Measurements from ENCODE around the gene RBM28. TPM values are rescaled to one million over a fixed set of nuclear protein-coding genes. Genes with fewer than 3 reads are reported as not detected.

RBM28 gene
- total RNA-seq, 4 donors from 2014 or later, result 19.1 to 142 (median 24.2) TPM

DNA sequence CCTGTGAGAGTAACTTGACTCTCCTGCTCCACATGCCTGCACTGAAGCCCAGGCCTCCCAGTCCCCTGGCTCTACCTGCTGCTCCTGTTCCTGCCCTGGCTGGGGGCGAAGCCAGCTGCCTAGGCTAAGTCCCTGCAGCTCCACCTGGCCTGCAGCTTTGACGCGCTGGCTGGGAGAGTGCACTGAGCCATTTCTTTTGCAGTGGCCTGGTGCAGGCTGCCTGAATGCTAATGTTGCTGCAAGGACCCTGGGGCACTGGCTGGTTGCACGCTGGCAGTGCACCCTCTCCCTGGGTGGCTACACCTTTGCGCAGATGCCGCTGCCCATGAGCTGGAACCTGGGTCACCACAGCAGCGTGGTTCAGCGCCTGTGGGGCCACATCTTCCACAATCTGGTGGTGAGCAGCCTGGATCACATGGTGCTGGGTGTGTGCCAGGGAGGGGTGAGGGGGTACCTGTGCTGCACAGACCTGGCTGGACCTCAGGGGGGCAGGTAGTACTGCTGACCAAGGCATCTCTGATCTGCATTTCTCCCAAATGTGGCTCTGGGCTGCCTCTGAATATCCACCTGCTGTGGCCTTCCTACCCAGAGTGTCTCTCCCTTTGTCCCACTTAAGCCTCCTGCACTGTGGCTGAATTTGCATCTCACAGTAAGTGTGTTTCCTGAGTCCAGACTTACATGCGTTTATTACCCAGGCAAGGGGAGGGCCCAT is 46.1 kb upstream of the RBM28 start:
- H3K27me3 ChIP-seq, result no peaks in the 10 kb centered on the region
- no peaks in the 10 kb centered on the region for H3K9me3 ChIP-seq
- H3K4me3 ChIP-seq, result no peak overlapping the region
- H3K27ac ChIP-seq, result no peak overlapping the region
- peaks cover 0 to 13% (median 0%) of the 10 kb centered on the region in 3 donors for H3K36me3 ChIP-seq
- TF ChIP-seq POLR2A (IDR thresholded peaks at IDR 0.05), result no peak
- TF ChIP-seq, protein P1, sequence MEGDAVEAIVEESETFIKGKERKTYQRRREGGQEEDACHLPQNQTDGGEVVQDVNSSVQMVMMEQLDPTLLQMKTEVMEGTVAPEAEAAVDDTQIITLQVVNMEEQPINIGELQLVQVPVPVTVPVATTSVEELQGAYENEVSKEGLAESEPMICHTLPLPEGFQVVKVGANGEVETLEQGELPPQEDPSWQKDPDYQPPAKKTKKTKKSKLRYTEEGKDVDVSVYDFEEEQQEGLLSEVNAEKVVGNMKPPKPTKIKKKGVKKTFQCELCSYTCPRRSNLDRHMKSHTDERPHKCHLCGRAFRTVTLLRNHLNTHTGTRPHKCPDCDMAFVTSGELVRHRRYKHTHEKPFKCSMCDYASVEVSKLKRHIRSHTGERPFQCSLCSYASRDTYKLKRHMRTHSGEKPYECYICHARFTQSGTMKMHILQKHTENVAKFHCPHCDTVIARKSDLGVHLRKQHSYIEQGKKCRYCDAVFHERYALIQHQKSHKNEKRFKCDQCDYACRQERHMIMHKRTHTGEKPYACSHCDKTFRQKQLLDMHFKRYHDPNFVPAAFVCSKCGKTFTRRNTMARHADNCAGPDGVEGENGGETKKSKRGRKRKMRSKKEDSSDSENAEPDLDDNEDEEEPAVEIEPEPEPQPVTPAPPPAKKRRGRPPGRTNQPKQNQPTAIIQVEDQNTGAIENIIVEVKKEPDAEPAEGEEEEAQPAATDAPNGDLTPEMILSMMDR (IDR thresholded peaks at IDR 0.05), result no peak
- no peaks in the 10 kb centered on the region for H3K4me1 ChIP-seq
- peak in 1 of 3 donors; percentile 43 for DNase-seq

DNA sequence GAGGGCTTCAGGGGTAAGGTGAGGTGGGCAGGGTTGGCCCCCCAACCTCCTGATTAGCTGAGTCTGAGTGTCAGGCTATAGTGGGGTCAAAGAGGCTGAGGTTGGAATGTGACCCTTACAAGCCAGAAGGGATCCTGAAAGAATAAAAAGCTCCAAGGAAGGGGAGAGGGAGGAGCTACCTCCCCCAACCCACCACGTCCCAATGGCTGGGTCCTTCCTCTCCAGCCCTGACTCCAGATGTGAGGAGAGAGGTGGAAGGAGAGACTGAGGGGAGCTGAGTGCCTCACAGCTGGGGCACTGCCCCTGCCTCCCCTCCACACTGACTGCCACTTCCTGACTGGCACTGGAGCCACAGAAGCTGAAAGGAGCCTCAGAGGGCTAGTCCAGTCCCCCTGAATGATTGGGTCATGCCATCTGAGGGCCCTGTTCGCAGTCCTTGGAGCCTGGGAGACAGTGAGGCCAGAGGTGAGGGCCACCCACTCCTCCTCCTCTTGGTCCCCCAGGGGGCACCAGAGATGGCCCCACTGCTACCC is 45.4 kb upstream of the RBM28 start:
- Histone ChIP-seq H3K27ac (no peak overlapping the region), H3K27me3 (no peaks in the 10 kb centered on the region), H3K4me3 (no peak overlapping the region), H3K36me3 (peaks cover 0 to 13% (median 0%) of the 10 kb centered on the region in 3 donors), H3K9me3 (no peaks in the 10 kb centered on the region), H3K4me1 (no peaks in the 10 kb centered on the region)
- DNase-seq, result no peak
- TF ChIP-seq POLR2A (IDR thresholded peaks at IDR 0.05), result no peak
- TF ChIP-seq, protein P1 (IDR thresholded peaks at IDR 0.05), result no peak

DNA sequence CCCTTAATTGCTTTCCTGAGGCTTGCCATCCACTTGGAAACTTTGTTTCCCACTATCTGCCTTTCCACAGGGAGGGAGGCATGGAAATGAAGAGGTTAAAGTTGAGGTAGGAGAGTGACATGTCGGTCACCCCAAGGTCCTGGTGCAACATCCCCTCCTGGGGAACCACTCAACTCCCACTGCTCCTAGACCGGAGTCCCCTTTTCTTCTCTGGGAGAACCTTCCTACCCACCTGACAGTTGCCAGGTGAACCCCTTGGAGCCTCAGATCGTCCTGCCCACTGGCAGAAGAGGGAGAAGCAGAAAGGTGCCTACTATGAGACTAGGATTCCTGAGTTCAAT is 44.4 kb upstream of the RBM28 start:
- H3K27me3 ChIP-seq, result no peaks in the 10 kb centered on the region
- no peak for DNase-seq
- TF ChIP-seq, protein P1 (IDR thresholded peaks at IDR 0.05), result no peak
- TF ChIP-seq POLR2A (IDR thresholded peaks at IDR 0.05), result no peak
- H3K4me1 ChIP-seq, result no peaks in the 10 kb centered on the region
- no peaks in the 10 kb centered on the region for H3K9me3 ChIP-seq
- H3K27ac ChIP-seq, result no peak overlapping the region
- no peak overlapping the region for H3K4me3 ChIP-seq
- H3K36me3 ChIP-seq, result peaks cover 0 to 7% (median 0%) of the 10 kb centered on the region in 3 donors

DNA sequence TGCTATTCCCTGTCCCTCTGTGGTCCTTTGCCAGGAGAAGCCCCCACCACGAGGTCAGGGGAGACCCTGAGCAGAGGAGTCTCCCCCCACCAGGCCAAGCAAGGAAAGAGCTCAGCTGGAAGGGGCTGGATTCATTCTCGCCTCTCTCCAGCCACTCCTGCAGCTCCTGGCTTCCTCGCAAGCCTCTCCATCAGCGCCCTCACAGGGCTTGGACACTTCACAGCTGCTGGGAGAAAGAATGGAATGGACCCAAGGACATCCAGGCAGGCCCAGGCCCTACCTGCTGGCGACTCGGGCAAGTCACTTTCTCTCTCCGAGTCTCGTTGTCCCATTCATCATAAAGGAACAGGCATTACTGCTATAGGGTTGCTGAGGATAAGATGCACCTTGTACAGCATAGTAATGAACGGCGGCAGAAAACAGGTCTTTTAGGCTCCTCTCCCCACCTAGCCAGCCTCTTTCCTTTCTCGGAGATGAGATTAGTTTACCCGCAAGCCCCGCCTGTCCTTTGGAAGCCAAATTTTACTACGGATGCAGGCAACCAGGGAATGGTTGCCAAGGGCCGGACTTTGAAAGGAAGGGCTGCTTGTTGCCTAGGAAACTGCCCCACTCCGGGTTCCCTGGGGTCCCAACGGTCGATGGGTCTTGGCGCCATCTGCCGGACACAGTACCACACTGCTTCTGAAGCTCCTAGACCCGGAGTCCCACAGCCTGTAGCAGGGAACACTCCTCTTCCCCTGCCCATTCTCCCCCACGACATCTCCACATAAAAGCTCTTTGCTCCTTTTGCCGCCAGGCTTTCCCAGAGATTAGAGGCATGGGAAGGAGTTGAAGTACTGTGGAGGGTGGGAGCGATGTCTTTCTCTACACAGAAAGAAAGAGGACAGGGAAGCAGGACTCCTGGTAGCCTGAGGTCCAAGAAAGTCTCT is 43.8 kb upstream of the RBM28 start:
- peak; percentile 50 to 82 (median 76) for DNase-seq
- H3K27me3 ChIP-seq, result no peaks in the 10 kb centered on the region
- TF ChIP-seq POLR2A (IDR thresholded peaks at IDR 0.05), result no peak
- TF ChIP-seq, protein P1 (IDR thresholded peaks at IDR 0.05), result peak; percentile 41 to 82 (median 63)
- H3K27ac ChIP-seq, result no peak overlapping the region
- no peaks in the 10 kb centered on the region for H3K9me3 ChIP-seq
- no peaks in the 10 kb centered on the region for H3K4me1 ChIP-seq
- peaks cover 0 to 7% (median 0%) of the 10 kb centered on the region in 3 donors for H3K36me3 ChIP-seq
- H3K4me3 ChIP-seq, result no peak overlapping the region

DNA sequence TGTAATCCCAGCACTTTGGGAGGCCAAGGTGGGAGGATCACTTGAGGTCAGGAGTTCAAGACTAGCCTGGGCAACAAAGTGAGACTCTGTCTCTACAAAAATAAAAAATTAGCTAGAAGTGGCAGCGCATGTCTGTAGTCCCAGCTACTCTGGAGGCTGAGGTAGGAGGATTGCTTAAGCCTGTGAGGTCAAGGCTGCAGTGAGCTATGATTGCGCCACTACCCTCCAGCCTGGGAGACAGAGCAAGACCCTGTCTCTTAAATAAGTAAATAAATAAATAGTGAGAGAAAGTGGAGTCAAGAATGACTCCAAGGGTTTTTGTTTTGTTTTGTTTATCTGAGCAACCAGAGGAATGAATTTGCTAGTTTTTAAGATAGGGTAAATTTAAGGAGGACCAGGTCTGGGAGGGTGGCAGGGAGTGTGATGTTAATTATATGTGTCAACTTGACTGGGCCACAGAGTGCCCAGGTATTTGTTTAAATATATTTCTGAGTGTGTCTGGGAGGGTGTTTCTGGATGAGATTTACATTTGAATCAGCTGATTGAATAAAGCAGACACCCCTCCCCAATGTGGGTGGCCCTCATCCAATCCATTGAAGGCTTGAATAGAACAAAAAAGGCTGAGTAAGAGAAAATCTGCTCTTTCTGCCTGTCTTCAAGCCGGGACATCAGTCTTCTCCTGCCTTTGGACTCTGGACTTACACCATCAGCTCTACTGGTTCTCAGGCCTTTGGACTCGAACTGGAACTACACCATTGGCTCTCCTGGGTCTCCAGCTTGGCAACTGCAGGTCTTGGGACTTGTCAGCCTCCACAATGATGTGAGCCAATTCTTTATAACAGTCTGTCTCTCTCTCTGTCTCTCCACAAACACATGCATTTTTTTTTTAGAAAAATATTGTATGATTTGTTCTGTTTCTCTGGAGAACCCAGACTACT is 42.5 kb upstream of the RBM28 start:
- no peak overlapping the region for H3K27ac ChIP-seq
- DNase-seq, result no peak
- H3K9me3 ChIP-seq, result no peaks in the 10 kb centered on the region
- H3K36me3 ChIP-seq, result no peaks in the 10 kb centered on the region
- H3K27me3 ChIP-seq, result no peaks in the 10 kb centered on the region
- no peaks in the 10 kb centered on the region for H3K4me1 ChIP-seq
- H3K4me3 ChIP-seq, result no peak overlapping the region
- TF ChIP-seq, protein P1 (IDR thresholded peaks at IDR 0.05), result no peak
- no peak for TF ChIP-seq POLR2A (IDR thresholded peaks at IDR 0.05)
